Inferior parietal cortex (tissue), 1 donor: ENCODE results near the gene GBF1.
"Not testable (repeated sequence)": the region's sequence is repeated elsewhere in the genome, so short reads cannot be mapped to it uniquely, and the experiment has no call there.

ENCODE experiments used
- DNase-seq: peaks from one replicate; pipeline ENCODE4 v3.0.0-alpha.2; 2016; ENCODE audit errors: extremely low spot score

GBF1 gene

GRCh38 chr10:102268375-102268888 is 23.1 kb downstream of the GBF1 start:
- no peak for DNase-seq

DNA sequence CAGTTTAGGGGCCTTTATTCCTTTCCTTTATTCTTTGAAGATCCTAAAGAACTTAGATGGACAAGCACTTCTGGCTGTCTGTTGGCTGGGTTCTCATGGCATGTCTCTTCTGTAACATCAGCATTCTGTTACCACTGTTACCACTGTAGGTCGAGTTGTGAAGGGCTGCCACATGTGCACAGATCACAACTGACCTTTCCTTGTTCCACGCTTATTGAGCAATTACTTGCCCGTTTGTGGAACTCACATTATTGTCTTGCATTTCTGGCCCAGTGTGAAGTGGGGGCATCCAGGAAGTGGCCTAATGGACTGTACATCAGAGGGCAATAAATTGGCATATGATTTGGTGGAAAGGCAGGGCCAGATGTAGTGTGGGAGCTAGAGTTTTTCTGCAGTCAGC is 23.7 kb downstream of the GBF1 start:
- no peak for DNase-seq

- DNase-seq, result no peak
Observed at GRCh38 chr10:102274062-102274461, 28.7 kb downstream of the GBF1 start.

- no peak for DNase-seq
Observed at GRCh38 chr10:102275343-102275742, 30.0 kb downstream of the GBF1 start.

DNA sequence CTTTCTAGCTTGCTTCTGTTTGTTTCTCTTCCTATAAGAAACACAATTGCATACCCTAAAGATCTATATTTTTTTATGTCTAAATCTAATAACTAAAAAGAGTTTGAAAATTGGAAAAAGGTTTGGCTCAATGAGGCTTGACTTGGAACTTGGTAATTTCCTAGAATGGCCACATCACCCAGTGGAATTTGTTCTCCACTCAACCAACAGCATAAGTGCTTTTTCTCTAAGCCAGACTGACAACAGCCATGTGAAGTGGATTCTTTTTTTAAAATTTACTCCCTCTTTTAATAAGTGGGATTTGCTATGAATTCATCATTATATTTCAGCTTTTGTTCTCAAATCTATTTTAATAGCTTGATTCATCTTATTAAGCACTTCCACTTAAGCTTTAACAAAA is 33.8 kb downstream of the GBF1 start:
- no peak for DNase-seq

- DNase-seq, result peak; percentile 13
Observed at GRCh38 chr10:102280397-102281101, 35.2 kb downstream of the GBF1 start.

DNA sequence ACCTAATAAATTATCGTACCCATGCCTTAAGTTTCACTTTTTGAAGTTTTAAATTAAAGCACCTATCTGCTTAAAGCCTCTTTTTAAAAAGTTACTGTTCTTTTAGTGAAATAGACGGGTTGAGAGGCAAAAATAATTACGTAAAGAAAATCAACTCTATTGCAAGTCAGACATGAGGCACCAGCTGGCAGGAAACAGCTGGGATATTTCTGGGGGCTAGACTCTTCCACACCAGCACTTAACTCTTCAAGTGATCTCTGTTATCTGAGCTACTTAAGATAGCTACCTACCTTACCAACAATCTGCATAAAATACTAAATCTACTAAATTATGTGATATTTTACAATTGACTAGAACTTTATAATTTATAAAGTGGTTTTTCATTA is 35.8 kb downstream of the GBF1 start:
- DNase-seq, result no peak

- DNase-seq, result no peak
Observed at GRCh38 chr10:102283488-102283887, 38.2 kb downstream of the GBF1 start.

- DNase-seq, result no peak
Observed at GRCh38 chr10:102283890-102284289, 38.6 kb downstream of the GBF1 start.

GRCh38 chr10:102284531-102284930 is 39.2 kb downstream of the GBF1 start:
- no peak for DNase-seq

DNA sequence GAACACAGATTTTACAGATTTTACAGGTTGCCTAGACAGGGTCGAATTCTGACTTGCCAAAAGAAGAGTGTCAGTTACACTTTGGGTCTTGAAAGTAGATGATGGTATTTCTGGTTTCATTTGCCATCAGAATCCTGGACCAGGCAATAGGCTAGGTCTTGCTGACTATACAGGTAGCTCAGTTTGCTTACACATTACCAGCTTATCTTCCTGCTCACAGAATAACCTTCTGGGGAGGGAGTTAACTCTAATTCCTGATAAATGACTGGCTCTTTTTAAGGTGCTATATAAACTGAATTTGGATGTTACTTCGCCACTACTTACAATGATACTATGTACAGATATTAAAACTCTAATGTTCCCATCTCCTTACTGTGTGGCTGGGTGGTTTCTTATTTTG is 39.8 kb downstream of the GBF1 start:
- DNase-seq, result no peak

GRCh38 chr10:102286216-102286615 is 40.9 kb downstream of the GBF1 start:
- DNase-seq, result no peak

GRCh38 chr10:102287538-102287937 is 42.2 kb downstream of the GBF1 start:
- no peak for DNase-seq

- DNase-seq, result no peak
Observed at GRCh38 chr10:102287991-102288390, 42.7 kb downstream of the GBF1 start.

DNA sequence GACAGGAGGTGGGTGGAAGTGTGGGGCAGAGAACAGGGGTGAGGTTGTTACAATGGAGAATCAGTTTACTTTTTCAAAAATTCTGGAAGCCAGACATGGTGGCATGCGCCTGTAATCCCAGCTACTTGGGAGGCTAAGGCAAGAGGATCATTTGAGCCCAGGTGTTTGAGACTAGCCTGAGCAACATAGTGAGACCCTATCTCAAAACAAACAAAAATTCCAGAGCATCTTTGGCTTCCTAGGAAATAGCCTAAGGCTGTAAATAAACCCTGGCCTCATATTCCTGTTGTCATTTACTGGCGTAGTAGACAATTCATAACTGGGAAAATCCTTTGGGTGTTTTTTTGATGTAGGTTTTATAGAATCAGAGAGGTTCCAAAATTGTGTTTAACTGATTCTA is 44.0 kb downstream of the GBF1 start:
- no peak for DNase-seq

DNA sequence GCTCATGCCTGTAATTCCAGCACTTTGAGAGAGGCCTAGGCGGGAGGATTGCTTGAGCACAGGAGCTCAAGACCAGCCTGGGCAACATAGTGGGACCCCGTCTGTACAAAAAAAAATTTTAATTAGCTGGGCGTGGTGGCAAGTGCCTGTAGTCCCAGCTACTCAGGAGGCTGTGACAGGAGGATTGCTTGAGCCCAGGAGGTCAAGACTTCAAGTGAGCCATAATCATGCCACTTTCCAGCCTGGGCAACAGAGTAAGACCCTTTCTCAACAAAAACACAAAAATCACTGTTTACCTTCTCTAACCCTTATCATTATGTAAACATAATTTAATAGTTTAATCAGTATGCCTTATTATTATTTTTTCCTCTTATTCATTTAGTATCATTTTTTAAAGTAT is 44.5 kb downstream of the GBF1 start:
- DNase-seq, result no peak

DNA sequence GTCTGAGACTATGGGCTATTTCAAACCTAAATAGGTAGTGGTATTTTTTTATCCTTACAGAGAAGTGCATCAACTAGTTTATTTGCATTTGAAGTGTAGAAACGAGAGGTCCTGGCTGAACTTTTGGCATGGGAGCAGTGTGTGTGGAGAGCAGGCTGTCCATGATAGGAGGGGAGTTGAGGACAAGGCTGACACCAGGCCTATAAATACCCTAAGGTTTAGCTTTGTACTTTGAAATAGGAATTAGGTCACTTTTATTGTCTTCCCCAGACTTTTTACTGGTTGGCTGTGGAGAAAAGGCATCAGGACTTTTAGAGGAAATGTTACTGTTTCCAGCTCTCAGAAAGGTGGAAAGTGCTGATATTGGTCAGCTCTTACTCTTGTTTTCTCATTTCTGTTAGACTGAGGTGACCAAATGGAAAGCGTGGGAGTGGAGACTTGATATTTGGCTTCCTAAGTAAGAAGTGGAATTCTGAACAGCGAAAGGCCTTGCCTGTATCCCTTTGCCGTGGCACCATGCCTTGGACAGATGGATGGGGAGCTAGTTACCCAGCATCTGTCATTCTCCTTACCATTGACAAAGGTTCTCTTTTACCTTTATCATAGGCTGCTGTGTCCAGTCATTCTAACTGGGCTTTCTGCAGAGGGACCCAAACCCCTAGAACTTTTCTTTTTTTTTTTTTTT is 46.0 kb downstream of the GBF1 start:
- DNase-seq, result no peak

- no peak for DNase-seq
Observed at GRCh38 chr10:102297101-102297500, 51.8 kb downstream of the GBF1 start.

GRCh38 chr10:102298899-102299298 is 53.6 kb downstream of the GBF1 start:
- no peak for DNase-seq

- no peak for DNase-seq
Observed at GRCh38 chr10:102299873-102300272, 54.5 kb downstream of the GBF1 start.

GRCh38 chr10:102300278-102300843 is 55.0 kb downstream of the GBF1 start:
- DNase-seq, result no peak

GRCh38 chr10:102300912-102301311 is 55.6 kb downstream of the GBF1 start:
- DNase-seq, result not testable (repeated sequence)

GRCh38 chr10:102301332-102301731 is 56.0 kb downstream of the GBF1 start:
- not testable (repeated sequence) for DNase-seq
